Stimulated activated effector memory CD8-positive, alpha-beta T cell treated with anti-CD3 and anti-CD28 coated beads, Interleukin-12 subunit alpha, Interleukin-12 subunit beta, amount 100 ng/mL, for 72 hours (primary cell): ENCODE measurements around the gene ASPN.
A peak's percentile ranks its signal among the peaks of the same experiment; 100 is the strongest.

Source experiments
- ATAC-seq: fragments of 150-1000 bp; cut with Tn5 transposase; 2 replicates; pipeline ENCODE4 v1.10.0; 2021
- DNase-seq, 2 donors: peaks; one replicate each; pipeline ENCODE4 v3.0.0; 2021 to 2022; ENCODE audit warnings: low spot score in 2 of 2
- H3K27ac Mint-ChIP-seq: one replicate; pipeline ENCODE4 v1.8.0; 2022; ENCODE audit warnings: mild to moderate bottlenecking, mixed read lengths
- H3K36me3 Mint-ChIP-seq: one replicate; pipeline ENCODE4 v1.8.0; 2022; ENCODE audit warnings: mild to moderate bottlenecking, mixed read lengths
- H3K4me1 Mint-ChIP-seq: one replicate; pipeline ENCODE4 v1.8.0; 2022; ENCODE audit warnings: mixed read lengths
- H3K4me3 Mint-ChIP-seq: one replicate; pipeline ENCODE4 v1.8.0; 2022; ENCODE audit warnings: mild to moderate bottlenecking, mixed read lengths
- H3K9me3 Mint-ChIP-seq: one replicate; pipeline ENCODE4 v1.8.0; 2022; ENCODE audit warnings: mixed read lengths

Gene ASPN

GRCh38 chr9:92510747-92511146 is 28.4 kb upstream of the ASPN start:
- Mint-ChIP-seq H3K27ac (no peak overlapping the region), H3K9me3 (no peaks in the 10 kb centered on the region), H3K36me3 (no peaks in the 10 kb centered on the region), H3K4me3 (no peak overlapping the region), H3K4me1 (no peaks in the 10 kb centered on the region)
- DNase-seq = no peak
- no peak for ATAC-seq

GRCh38 chr9:92509050-92509449 is 26.7 kb upstream of the ASPN start:
- DNase-seq (no peak), ATAC-seq (no peak)
- Mint-ChIP-seq H3K9me3 (no peaks in the 10 kb centered on the region), H3K4me3 (no peak overlapping the region), H3K27ac (no peak overlapping the region), H3K36me3 (no peaks in the 10 kb centered on the region), H3K4me1 (no peaks in the 10 kb centered on the region)

- Mint-ChIP-seq H3K36me3 (no peaks in the 10 kb centered on the region), H3K27ac (no peak overlapping the region), H3K9me3 (no peaks in the 10 kb centered on the region), H3K4me1 (no peaks in the 10 kb centered on the region), H3K4me3 (no peak overlapping the region)
- DNase-seq (no peak), ATAC-seq (no peak)
These were observed 25.9 kb upstream of the ASPN start for GRCh38 chr9:92508018-92508820.

- Mint-ChIP-seq H3K4me1 (no peaks in the 10 kb centered on the region), H3K36me3 (no peaks in the 10 kb centered on the region), H3K27ac (no peak overlapping the region), H3K9me3 (no peaks in the 10 kb centered on the region), H3K4me3 (no peak overlapping the region)
- no peak for DNase-seq
- no peak for ATAC-seq
These were observed 25.2 kb upstream of the ASPN start for GRCh38 chr9:92507496-92507895.

- no peaks in the 10 kb centered on the region for H3K36me3 Mint-ChIP-seq
These were observed 24.7 kb upstream of the ASPN start for GRCh38 chr9:92507005-92507404.

GRCh38 chr9:92506184-92506857 is 24.0 kb upstream of the ASPN start:
- H3K9me3 Mint-ChIP-seq = no peaks in the 10 kb centered on the region
- H3K27ac Mint-ChIP-seq = no peak overlapping the region
- ATAC-seq (no peak), DNase-seq (no peak)
- no peaks in the 10 kb centered on the region for H3K36me3 Mint-ChIP-seq
- no peaks in the 10 kb centered on the region for H3K4me1 Mint-ChIP-seq
- H3K4me3 Mint-ChIP-seq = no peak overlapping the region

More at GRCh38 chr9:92507005-92507404, 24.7 kb upstream of the ASPN start:
- DNase-seq (no peak), ATAC-seq (no peak)
- Mint-ChIP-seq H3K27ac (no peak overlapping the region), H3K4me3 (no peak overlapping the region), H3K4me1 (no peaks in the 10 kb centered on the region), H3K9me3 (no peaks in the 10 kb centered on the region)

GRCh38 chr9:92504881-92505280 is 22.6 kb upstream of the ASPN start:
- ATAC-seq = no peak
- Mint-ChIP-seq H3K36me3 (no peaks in the 10 kb centered on the region), H3K4me3 (no peak overlapping the region), H3K9me3 (no peaks in the 10 kb centered on the region), H3K27ac (no peak overlapping the region), H3K4me1 (no peaks in the 10 kb centered on the region)
- no peak for DNase-seq

- no peak for ATAC-seq
- H3K4me1 Mint-ChIP-seq = no peaks in the 10 kb centered on the region
These were observed 20.9 kb upstream of the ASPN start for GRCh38 chr9:92503156-92503555.

GRCh38 chr9:92501671-92502393 is 19.5 kb upstream of the ASPN start:
- H3K4me1 Mint-ChIP-seq = no peaks in the 10 kb centered on the region
- no peaks in the 10 kb centered on the region for H3K36me3 Mint-ChIP-seq
- H3K4me3 Mint-ChIP-seq = no peak overlapping the region
- H3K27ac Mint-ChIP-seq = no peak overlapping the region
- ATAC-seq (peak; percentile 60), DNase-seq (no peak)
- no peaks in the 10 kb centered on the region for H3K9me3 Mint-ChIP-seq

More at GRCh38 chr9:92503156-92503555, 20.9 kb upstream of the ASPN start:
- Mint-ChIP-seq H3K36me3 (no peaks in the 10 kb centered on the region), H3K9me3 (no peaks in the 10 kb centered on the region), H3K27ac (no peak overlapping the region), H3K4me3 (no peak overlapping the region)
- DNase-seq = no peak

GRCh38 chr9:92500725-92501124 is 18.4 kb upstream of the ASPN start:
- ATAC-seq = no peak
- Mint-ChIP-seq H3K4me1 (no peaks in the 10 kb centered on the region), H3K27ac (no peak overlapping the region), H3K36me3 (no peaks in the 10 kb centered on the region), H3K4me3 (no peak overlapping the region), H3K9me3 (no peaks in the 10 kb centered on the region)
- DNase-seq = no peak

- Mint-ChIP-seq H3K9me3 (no peaks in the 10 kb centered on the region), H3K4me1 (no peaks in the 10 kb centered on the region), H3K36me3 (no peaks in the 10 kb centered on the region), H3K4me3 (no peak overlapping the region), H3K27ac (no peak overlapping the region)
- DNase-seq = no peak
- ATAC-seq = no peak
These were observed 17.4 kb upstream of the ASPN start for GRCh38 chr9:92499701-92500100.

GRCh38 chr9:92496396-92497176 is 14.3 kb upstream of the ASPN start:
- Mint-ChIP-seq H3K36me3 (no peaks in the 10 kb centered on the region), H3K27ac (no peak overlapping the region), H3K4me3 (no peak overlapping the region), H3K9me3 (no peaks in the 10 kb centered on the region), H3K4me1 (no peaks in the 10 kb centered on the region)
- no peak for DNase-seq
- no peak for ATAC-seq

GRCh38 chr9:92494856-92495255 is 12.6 kb upstream of the ASPN start:
- Mint-ChIP-seq H3K27ac (no peak overlapping the region), H3K36me3 (no peaks in the 10 kb centered on the region), H3K4me3 (no peak overlapping the region), H3K9me3 (no peaks in the 10 kb centered on the region), H3K4me1 (no peaks in the 10 kb centered on the region)
- DNase-seq (no peak), ATAC-seq (no peak)

- H3K9me3 Mint-ChIP-seq = no peaks in the 10 kb centered on the region
- DNase-seq (no peak), ATAC-seq (peak; percentile 51)
- H3K4me1 Mint-ChIP-seq = no peaks in the 10 kb centered on the region
- H3K4me3 Mint-ChIP-seq = no peak overlapping the region
- no peak overlapping the region for H3K27ac Mint-ChIP-seq
- H3K36me3 Mint-ChIP-seq = no peaks in the 10 kb centered on the region
These were observed 11.6 kb upstream of the ASPN start for GRCh38 chr9:92493749-92494387.
